SK-N-SH treated with all-trans-retinoic acid at 6 μM for 48 hours (cell line): ENCODE measurements around the gene CEP250.

Source experiments
- ISL1 ChIP-seq: fragments of 250-450 bp; sonication (Bioruptor Pico); IDR thresholded peaks from 2 replicates; pipeline ENCODE4 v2.1.2; 2022; ENCODE audit warnings: mild to moderate bottlenecking, moderate library complexity
- TF ChIP-seq, protein P1 (sequence below): fragments of 250-450 bp; sonication (Bioruptor Pico); IDR thresholded peaks from 2 replicates; pipeline ENCODE4 v1.5.1; 2020; ENCODE audit warnings: low read depth, mild to moderate bottlenecking, moderate library complexity

- TF ChIP-seq, protein P1, sequence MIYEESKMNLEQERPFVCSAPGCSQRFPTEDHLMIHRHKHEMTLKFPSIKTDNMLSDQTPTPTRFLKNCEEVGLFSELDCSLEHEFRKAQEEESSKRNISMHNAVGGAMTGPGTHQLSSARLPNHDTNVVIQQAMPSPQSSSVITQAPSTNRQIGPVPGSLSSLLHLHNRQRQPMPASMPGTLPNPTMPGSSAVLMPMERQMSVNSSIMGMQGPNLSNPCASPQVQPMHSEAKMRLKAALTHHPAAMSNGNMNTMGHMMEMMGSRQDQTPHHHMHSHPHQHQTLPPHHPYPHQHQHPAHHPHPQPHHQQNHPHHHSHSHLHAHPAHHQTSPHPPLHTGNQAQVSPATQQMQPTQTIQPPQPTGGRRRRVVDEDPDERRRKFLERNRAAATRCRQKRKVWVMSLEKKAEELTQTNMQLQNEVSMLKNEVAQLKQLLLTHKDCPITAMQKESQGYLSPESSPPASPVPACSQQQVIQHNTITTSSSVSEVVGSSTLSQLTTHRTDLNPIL (CRISPR knock-in tag): no peak
- no peak for TF ChIP-seq ISL1 (CRISPR knock-in tag)
Observed at GRCh38 chr20:35541118-35541782, 85.9 kb downstream of the CEP250 start.
